Central memory CD8-positive, alpha-beta T cell (primary cell): ENCODE measurements around the gene ADAM33.
A peak's percentile ranks its signal among the peaks of the same experiment; 100 is the strongest.

Source experiments
- ATAC-seq: fragments of 150-1000 bp; cut with Tn5 transposase; replicated peaks from 2 replicates; pipeline ENCODE4 v1.10.0; 2022; ENCODE audit warnings: mild to moderate bottlenecking, moderate FRiP score, moderate number of reproducible peaks; ENCODE audit not compliant: poor library complexity, severe bottlenecking; ENCODE audit errors: extremely low read depth
- DNase-seq, 2 donors: peaks; one replicate each; pipeline ENCODE4 v3.0.0; 2021; ENCODE audit warnings: low spot score in 2 of 2
- H3K27ac Mint-ChIP-seq: one replicate; pipeline ENCODE4 v1.8.0; 2022; ENCODE audit warnings: low read depth, mild to moderate bottlenecking, moderate library complexity, mixed read lengths
- H3K27me3 Mint-ChIP-seq: one replicate; pipeline ENCODE4 v1.8.0; 2022; ENCODE audit warnings: mixed read lengths
- H3K36me3 Mint-ChIP-seq: one replicate; pipeline ENCODE4 v1.8.0; 2022; ENCODE audit warnings: mild to moderate bottlenecking, moderate library complexity, mixed read lengths; ENCODE audit not compliant: insufficient read depth
- H3K4me1 Mint-ChIP-seq: one replicate; pipeline ENCODE4 v1.8.0; 2022; ENCODE audit warnings: mixed read lengths
- H3K4me3 Mint-ChIP-seq: one replicate; pipeline ENCODE4 v1.8.0; 2022; ENCODE audit warnings: mild to moderate bottlenecking, moderate library complexity, mixed read lengths
- H3K9me3 Mint-ChIP-seq: one replicate; pipeline ENCODE4 v1.8.0; 2022; ENCODE audit warnings: mixed read lengths

Gene ADAM33

DNA sequence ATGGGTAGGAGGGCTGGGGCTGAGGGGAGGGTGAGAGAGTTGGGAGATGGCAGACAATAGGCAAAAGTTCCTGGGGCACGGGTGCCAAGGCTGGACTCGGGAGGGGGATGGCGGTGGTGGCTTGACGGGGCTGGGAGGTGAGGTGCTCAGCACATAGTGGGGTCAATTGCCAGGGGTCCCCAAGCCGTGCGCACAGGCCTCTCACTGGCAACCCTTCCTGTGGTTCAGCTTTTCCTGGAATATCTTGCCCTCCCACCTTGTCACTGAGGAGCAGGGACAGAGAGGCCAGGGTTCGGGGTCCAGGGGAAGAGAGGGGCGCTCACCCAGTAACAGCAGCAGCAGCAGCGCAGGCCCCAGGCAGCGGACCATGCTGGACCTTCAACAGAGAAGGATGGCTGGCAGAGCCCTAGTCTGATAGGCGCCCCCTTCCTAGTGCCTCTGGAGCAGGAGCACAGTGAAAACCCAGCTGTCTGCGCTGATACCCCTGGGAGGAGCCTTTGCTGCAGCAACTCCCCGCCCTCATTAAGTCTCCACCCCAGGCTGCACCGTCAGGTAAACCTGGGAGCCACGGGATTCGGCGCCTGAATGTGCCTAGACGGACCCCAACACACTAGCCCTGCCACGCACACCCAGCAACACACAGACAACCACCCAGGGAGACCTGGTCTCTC lies 18.6 kb downstream of the ADAM33 start, which contains the start of gene GFRA4:
Gene GFRA4 (minus strand): TSS at position 369 of the 671 bp plus-strand sequence. CDS start 0 bp downstream, at position 369.
- Mint-ChIP-seq H3K27ac (no peak within 1 kb of the TSS), H3K27me3 (peaks cover 48% of the 10 kb centered on the region), H3K9me3 (no peaks in the 10 kb centered on the region), H3K4me3 (no peak within 1 kb of the TSS), H3K36me3 (peaks cover 4% of the 10 kb centered on the region), H3K4me1 (peaks cover 32% of the 10 kb centered on the region)
- DNase-seq: no peak
- no peak for ATAC-seq

DNA sequence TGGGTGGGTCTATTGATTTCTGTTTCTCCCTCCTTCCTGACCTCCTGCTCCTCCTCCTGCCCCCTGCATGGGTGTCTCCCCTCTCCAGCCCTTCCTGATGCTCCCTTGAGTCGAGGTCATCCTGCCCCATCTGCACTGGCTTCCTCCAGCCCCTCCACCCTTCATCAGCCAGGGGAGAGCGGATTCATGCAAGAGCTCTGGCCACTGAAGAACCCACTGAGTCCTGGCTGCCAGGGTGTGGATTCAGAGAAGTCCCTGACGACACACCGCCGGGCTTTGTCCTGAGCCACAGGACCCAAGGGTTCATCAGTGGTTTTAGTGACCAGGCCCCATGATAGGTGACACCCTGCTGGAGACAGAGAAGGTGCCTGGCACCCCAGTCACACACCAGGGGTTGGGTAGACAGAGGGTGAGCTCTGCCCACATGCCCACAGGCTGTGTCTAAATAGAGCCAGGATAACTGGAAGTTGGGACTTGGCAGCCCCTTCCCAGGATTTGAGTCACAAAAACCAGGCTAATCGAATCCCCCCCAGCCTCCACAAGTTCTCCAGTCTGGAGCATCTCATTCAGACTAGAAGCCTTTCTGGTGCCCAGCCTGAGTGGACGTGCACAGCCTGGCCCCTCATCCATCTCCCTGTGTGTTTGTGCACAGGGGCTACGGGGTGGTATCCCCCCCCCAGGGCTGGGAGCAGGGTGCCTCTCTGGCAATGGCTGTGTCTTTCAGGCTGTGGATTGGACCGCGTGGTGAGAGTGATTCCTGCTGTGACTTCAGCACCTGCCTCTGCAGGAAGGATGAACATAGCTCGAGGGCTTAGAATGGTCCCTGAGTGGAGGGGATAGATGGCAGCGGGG lies 19.8 kb downstream of the ADAM33 start:
- Mint-ChIP-seq H3K4me3 (no peak overlapping the region), H3K27me3 (peaks cover 50% of the 10 kb centered on the region), H3K36me3 (peaks cover 4% of the 10 kb centered on the region), H3K27ac (no peak overlapping the region), H3K9me3 (no peaks in the 10 kb centered on the region), H3K4me1 (peaks cover 27% of the 10 kb centered on the region)
- ATAC-seq: no peak
- no peak for DNase-seq

DNA sequence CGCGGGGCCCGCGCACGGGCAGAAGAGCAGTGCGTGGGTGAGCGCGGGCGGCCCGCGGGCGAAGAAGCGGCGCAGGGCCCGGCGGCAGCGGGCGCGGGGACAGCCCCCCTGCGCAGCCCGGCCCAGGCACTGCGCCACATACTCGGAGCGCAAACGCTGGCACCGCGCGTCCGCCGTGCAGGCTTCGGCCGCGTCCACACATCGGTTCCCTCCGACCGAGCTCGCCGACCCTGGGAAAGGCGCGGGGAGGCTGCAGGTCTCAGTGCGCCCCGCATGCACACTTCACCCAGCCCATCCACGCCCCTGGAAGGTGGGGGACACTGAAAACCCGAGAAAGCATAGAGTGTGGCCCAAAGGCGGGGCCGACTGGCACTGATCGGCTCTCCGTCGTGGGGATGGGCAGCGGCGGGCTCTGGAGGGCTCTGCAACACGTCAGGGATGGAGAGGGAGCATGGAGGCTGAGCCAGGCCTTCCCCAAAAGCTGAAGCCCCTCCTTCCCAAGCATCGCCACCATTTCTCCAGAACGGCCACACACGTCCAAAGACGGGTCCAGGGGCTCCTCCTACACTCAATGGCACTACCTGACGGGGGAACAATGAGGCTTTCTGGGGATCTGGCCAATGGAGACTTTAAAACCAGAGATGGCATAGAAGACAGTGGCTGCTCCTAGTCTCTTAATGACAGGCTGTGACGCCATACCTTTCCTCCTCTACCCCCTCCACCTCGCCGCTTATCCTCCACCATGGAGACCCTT lies 20.6 kb downstream of the ADAM33 start:
- Mint-ChIP-seq H3K4me3 (no peak overlapping the region), H3K36me3 (peaks cover 4% of the 10 kb centered on the region), H3K4me1 (peaks cover 20% of the 10 kb centered on the region), H3K27me3 (peaks cover 52% of the 10 kb centered on the region), H3K9me3 (no peaks in the 10 kb centered on the region), H3K27ac (no peak overlapping the region)
- no peak for ATAC-seq
- DNase-seq: no peak

DNA sequence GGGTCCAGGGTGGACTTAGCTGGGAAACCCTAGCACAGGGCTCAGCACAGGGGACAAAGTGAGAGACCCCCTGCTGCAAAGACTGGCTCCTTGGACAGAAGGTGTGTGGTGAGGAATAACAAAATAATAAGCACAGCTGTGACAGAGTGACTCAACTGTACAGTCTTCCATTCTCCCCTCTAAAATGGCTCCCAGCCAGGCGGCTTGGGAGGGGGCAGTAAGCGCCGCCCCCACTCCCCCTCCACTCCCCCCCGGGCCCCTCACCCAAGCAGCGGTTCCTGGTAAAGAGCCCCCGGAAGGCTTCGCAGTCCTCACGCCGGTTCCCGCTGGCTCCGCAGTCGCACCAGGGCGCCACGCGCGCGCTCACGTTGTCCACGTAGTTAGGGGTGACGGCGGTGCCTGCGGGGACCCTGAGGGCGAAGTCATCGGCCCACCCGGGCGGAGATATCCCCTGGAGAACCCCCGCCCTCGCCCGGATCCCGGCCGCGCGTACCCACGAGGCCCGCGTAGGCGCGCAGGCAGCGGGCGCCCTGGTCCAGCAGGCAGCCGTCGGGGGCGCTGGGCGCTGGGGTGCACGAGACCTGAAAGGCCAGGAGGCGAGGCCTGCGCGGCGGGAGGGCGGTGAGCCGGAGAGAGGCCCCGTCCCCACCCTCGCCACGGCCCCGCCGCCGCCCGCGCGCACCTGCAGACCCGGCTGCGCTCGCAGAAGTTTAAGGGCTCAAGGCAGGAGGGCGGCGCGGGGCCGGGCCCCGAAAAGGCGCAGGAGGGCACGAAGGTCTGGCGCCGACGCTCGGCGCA lies 21.3 kb downstream of the ADAM33 start:
- Mint-ChIP-seq H3K9me3 (no peaks in the 10 kb centered on the region), H3K27ac (no peak overlapping the region), H3K4me1 (peaks cover 12% of the 10 kb centered on the region), H3K4me3 (peak overlapping the region; percentile 11), H3K27me3 (peaks cover 52% of the 10 kb centered on the region), H3K36me3 (peaks cover 1% of the 10 kb centered on the region)
- ATAC-seq (no peak), DNase-seq (no peak)

DNA sequence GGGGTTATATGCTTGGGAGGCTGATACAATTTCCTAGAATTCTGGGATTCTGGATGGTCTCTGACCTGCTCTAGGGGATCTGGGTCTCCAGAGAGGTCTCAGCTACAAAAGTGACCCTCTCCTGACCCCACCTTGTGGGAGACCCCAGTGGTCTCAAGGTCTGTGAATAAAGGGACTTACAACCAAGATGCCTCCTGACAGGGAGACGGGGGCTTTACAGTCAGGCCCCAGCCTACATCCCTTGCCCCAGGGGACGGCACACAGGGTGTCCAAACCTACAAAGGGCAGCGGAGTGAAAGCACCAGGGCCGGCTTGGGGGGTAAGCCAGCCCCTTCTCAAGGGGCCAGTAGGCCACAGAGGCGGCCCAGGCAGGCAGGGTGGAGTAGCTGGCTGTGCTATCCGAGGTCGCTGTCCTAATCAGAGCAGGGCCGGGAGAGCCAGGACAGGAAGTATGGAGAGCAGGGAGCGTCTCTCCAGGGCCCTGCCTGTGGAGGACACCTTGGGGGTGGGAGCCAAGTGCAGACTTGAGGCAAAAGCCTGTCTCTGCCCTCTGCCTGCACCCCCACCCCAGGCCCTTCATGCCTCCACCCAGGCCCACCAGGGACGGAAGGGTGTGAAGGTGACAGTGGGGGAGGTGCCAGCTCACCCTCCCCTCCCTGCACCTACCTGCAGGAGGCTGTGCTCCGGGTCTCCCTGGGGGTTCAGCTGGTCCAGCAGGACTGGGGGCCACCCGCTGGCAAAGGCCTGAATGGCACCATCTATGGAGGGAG lies 22.1 kb downstream of the ADAM33 start:
- H3K9me3 Mint-ChIP-seq: no peaks in the 10 kb centered on the region
- H3K36me3 Mint-ChIP-seq: no peaks in the 10 kb centered on the region
- H3K27me3 Mint-ChIP-seq: peaks cover 52% of the 10 kb centered on the region
- peak overlapping the region; percentile 11 for H3K4me3 Mint-ChIP-seq
- H3K4me1 Mint-ChIP-seq: peaks cover 12% of the 10 kb centered on the region
- DNase-seq: no peak
- H3K27ac Mint-ChIP-seq: no peak overlapping the region
- no peak for ATAC-seq

DNA sequence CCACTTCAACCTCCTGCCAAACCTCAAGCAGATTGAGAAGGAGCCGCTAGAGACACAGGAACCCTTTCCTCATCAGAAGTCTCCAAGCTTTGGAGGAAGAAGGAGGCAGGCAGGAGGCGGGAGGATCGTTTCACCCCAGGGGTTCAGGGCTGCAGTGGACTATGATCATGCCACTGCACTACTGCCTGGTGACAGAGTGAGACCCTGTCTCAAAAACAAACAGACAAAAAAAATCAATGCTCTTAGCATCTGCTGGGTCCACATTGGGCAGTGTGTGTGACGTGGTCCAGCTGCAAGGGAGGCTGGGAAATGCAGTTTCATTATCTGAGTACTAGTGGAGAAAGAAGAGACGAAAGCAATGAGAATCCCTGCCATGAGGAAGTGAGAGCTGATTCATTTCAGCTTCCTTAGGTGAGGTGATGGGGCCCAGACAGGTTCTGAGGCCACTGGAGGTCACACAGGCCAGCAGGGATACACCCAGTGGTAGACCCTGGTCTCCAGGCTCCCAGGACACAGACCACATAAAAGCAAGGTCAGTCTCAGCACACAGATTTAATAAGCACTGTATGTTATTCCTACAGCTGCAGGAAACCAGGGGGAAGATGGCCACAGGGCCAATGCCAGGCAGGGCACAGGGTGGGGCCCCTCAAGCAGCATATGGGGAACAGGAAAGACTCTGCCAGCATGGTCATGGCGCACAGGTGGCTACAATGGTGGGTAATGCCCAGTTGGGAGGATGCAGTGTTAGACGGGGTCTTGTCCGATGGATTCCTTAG lies 22.9 kb downstream of the ADAM33 start:
- no peaks in the 10 kb centered on the region for H3K9me3 Mint-ChIP-seq
- no peak overlapping the region for H3K27ac Mint-ChIP-seq
- no peaks in the 10 kb centered on the region for H3K36me3 Mint-ChIP-seq
- no peak for DNase-seq
- H3K27me3 Mint-ChIP-seq: peaks cover 52% of the 10 kb centered on the region
- no peak overlapping the region for H3K4me3 Mint-ChIP-seq
- peaks cover 12% of the 10 kb centered on the region for H3K4me1 Mint-ChIP-seq
- no peak for ATAC-seq

DNA sequence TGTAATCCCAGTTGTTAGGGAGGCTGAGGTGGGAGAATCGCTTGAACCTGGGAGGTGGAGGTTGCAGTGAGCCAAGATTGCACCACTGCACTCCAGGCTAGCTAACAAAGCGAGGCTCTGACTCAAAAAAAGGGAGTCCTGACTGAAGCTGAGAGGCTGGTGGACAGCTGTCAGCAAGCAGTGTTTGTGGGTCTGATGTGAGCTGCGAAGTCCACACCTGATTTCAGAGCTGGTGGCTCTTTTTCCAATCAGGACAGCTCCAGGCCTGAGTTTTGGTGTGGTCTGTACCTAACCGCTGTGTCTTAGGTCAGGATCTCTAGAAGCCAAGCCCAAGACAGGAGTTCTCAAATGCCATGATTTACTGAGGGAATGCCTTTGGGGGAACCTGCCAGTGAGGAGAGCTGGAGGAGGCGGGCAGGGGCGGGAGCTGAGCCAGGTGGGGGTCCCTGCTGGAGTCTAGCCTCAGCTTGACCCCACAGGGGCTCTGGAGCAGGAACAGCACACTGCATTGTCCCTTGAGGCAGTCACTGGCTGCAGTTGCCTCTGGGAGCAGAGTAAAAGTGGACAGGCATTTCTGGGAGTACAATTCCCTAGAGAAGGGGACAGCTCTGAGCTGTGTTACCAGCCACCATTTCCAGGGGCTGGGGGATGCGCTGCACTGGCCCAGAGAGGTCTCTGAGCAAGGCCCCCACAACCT lies 23.6 kb downstream of the ADAM33 start:
- peaks cover 49% of the 10 kb centered on the region for H3K27me3 Mint-ChIP-seq
- H3K4me1 Mint-ChIP-seq: peaks cover 12% of the 10 kb centered on the region
- no peaks in the 10 kb centered on the region for H3K9me3 Mint-ChIP-seq
- ATAC-seq (no peak), DNase-seq (peak in 1 of 2 donors; percentile 8)
- H3K36me3 Mint-ChIP-seq: no peaks in the 10 kb centered on the region
- no peak overlapping the region for H3K27ac Mint-ChIP-seq
- H3K4me3 Mint-ChIP-seq: no peak overlapping the region

DNA sequence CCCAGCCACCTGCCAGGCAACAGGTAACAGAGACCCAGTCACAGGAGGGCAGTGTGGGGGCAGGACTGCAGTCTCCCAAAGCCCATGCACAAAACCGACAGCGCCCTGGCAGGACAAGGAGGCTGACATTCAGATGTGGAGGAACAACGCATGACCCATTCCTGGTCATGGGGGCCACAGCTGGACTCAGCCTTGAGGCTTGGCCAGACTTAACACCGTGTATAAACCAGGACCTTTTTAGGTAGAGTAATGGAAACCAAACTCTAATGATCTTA lies 26.7 kb downstream of the ADAM33 start:
- Mint-ChIP-seq H3K27me3 (peaks cover 28% of the 10 kb centered on the region), H3K4me1 (peaks cover 12% of the 10 kb centered on the region), H3K9me3 (no peaks in the 10 kb centered on the region), H3K27ac (no peak overlapping the region), H3K36me3 (peaks cover 4% of the 10 kb centered on the region), H3K4me3 (no peak overlapping the region)
- peak in 1 of 2 donors; percentile 6 for DNase-seq
- no peak for ATAC-seq

DNA sequence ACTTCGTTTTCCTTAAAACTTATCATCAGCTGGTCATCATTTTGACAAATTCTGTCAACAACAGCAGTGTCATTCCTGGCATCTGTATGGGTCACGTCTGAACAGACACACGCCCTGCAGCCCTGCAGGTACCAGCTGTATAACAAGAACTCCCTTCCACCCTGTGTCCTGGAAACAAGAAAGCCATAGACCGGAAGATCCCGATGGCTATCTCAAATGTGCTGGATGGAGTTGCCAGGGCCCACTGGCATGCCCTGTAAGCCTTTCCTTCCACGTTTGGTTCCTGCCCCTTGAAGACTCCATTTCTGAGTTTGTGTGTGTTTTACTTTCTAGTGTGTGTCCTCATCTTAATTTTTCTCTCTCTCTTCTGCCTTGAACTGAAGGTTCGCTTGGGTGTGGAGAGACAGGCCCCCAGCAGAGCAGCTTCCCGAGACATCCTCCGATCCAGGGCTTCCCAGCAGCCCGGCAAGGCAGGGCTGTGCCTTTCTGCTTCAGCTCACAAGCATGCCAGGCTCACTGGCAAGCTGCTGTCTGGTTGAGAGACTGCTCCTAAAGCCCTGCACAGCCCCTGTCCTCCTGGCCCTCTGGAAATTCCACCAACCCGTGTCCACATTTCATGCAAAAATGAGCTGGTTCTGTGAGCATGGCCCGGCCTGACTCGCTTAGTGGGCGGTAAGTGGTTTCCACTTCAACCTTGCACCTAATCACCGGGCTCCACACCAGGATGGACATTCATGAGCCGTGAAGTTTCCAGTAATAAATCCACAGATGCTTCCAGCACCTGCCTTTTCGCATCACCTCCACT lies 27.3 kb downstream of the ADAM33 start:
- Mint-ChIP-seq H3K27ac (no peak overlapping the region), H3K36me3 (peaks cover 5% of the 10 kb centered on the region), H3K27me3 (peaks cover 23% of the 10 kb centered on the region), H3K4me3 (no peak overlapping the region), H3K4me1 (peaks cover 10% of the 10 kb centered on the region), H3K9me3 (no peaks in the 10 kb centered on the region)
- DNase-seq (no peak), ATAC-seq (no peak)

DNA sequence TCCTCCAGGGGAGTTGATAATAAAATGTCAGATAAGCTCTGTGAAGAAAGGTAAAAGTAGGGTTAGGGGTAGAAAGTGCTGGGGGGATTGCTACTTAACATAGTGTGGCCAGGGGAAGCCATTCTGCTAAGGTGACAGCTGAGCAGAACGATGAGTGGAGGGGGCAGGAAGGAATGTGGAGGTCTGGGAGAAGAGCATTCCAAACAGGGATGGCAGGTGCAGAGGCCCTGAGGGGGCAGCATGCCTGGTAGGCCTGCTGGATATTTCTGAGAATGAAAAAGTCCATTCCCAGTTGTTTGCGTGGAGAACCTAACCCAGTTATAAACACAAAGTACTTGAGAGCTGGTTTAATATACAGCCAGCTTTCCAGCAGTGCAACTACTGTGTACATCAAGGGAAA lies 27.9 kb downstream of the ADAM33 start:
- no peak overlapping the region for H3K4me3 Mint-ChIP-seq
- no peaks in the 10 kb centered on the region for H3K9me3 Mint-ChIP-seq
- peaks cover 4% of the 10 kb centered on the region for H3K4me1 Mint-ChIP-seq
- no peak overlapping the region for H3K27ac Mint-ChIP-seq
- ATAC-seq (no peak), DNase-seq (no peak)
- H3K36me3 Mint-ChIP-seq: peaks cover 5% of the 10 kb centered on the region
- peaks cover 17% of the 10 kb centered on the region for H3K27me3 Mint-ChIP-seq
